Measurements from ENCODE around the gene CPXM2.

DNA sequence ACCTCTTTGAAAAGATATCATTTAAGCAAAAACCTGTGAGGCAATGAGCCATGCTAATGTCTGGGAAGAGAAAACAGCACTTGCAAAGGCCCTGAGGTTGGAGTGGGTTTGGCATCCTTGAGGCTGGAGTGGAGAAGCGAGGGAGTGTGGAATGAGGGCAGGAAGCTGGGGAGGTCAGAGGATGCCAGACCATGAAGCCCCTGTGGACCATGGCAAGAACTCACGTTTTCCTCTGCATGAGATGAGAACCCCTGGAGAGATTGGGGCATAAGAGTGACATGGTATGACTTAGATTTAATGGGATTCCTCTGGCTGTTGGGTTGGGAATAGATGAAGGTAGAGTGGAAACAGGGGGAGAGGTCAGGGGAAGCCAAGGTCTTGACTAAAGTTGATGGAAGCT, 176.1 kb downstream of the CPXM2 start:
- TF ChIP-seq CTCF (conservative IDR thresholded peaks at IDR 0.05 in 1 of 2, IDR thresholded peaks at IDR 0.05 in 1 of 2; ENCODE audit: low read depth in 1 of 2, low read length in 2 of 2) (no peak), EZH2 (IDR thresholded peaks at IDR 0.05; ENCODE audit: low read length, missing control alignments) (no peak)
